ENCODE results near the gene PARG.
A peak's percentile ranks its signal among the peaks of the same experiment; 100 is the strongest.
"Not testable (repeated sequence)": the region's sequence is repeated elsewhere in the genome, so short reads cannot be mapped to it uniquely, and the experiment has no call there.

PARG gene

DNA sequence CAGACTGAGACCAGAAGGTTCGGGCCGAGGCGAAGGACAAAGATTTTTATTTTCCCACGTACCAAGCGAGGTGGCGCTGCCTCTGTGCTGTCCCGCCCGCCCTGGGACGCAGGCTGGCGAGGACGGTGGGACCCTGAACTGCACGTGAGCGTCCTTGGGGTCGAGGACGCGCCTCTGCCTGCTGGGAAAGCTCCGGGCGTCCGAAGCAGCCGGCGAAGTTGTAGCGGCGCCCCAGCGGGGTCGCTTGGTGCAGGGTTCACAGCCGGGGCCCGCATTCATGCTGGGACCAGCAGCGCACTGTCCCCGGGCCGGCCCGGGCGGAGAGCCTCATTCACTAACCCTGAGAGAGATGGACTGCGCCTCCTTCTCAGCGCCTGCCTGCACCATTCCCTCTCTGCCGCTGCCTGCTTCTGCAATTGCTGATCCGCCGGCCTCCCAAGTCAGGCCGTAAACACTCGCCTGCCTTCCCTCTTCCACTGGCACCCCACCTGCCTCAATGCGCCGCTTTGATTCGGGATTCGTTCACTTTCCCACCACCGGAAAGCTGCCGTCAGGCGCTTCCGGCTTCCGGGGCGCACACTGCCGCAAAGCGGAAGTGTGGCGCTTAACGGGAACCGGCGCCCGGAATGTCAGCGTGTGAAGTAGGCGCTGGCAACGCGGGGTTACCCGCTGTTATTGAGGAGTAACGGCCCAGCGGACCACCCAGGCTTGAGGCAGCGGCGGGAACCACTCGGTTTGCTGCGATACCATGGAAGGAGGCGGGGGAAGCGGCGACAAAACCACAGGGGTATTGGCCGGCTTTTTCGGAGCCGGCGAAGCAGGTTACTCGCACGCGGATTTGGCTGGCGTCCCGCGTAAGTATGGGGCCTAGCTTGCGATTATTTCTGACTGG lies at the start of gene PARG, which contains the start of gene TIMM23B:
PARG (minus strand) TSS at position 581 of the 892 bp plus-strand sequence; CDS start at position 279, 302 bp downstream.
TIMM23B (plus strand) TSS at position 607 of the 892 bp plus-strand sequence; CDS start at position 749, 142 bp downstream.
- DNase-seq = peak; percentile 3

DNA sequence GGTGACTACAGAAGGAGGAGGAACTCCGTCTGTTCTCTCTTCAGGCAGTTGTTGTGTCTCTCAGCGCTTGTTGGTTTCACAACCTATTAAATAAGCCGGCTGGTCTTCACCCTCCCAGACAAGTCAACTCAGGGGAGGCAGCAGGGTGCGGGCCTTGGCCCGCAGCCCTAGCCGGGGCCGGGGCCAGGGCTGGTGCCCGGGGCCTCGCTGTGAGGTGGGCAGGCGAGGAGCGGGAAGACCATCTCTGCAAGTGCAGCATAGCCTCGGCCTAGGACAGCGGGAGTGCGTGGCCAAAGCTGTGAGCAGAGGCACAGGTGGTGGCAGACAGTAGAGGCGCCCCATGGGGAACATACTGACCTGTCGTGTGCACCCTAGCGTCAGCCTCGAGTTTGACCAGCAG lies 46.5 kb upstream of the PARG start, which contains the start of gene AGAP6:
AGAP6 (plus strand) TSS at position 31 of the 400 bp plus-strand sequence; CDS start at position 341, 310 bp downstream.
- DNase-seq = not testable (repeated sequence)

DNA sequence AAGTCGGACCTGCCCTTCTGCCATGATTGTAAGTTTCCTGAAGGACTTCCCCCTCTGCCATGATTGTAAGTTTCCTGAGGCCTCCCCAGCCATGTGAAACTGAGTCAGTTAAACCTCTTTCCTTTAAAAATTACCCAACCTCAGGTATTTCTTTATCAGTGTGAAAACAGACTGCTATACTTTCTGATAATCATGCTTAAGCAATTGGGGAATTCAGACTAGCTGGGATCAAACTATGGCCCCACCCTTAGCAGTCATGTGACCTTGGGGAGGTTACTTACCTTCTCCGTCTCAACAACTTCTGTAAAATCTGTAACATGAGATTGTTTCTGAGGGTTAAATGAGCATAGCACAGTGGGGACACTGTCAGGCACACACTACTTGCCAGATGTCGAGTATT lies 45.4 kb upstream of the PARG start:
- not testable (repeated sequence) for DNase-seq

DNA sequence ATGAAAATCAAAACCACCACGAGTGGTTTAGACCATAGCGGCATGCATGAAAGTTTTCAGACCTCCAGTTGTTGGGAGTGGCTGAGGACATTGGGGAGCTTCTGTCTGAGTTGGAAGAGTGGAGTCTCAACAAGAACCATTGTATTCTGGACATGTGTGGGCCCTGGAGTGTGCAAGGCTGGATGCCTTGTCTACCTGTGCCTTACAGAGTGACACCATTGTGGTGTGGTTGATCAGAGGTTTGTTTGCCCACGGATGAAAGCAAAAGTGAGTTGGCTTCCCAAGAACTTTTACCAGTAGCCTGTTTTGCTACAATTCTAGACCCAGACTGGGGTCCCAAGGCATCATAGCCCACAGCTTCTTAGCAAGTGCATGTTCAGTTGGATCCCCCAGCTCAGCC lies 35.9 kb upstream of the PARG start:
- not testable (repeated sequence) for DNase-seq

DNA sequence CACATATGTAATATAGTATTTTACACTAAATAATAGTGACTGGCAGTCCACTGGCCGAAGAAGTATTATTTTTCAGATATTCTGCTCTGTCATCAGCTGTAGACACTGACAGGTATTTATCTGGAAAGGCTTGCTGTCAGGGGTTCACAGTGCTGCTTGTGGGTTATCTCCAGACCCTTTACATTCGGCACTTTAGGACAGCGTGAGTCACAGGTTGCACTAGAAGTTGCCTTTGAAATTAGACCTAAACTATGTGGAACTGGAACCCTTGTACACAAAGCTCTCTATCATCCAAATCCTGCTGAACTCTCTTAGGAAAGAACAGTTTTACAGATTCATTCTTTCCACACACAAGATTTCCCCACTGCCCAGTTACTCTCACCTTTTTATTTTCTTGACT lies 30.3 kb upstream of the PARG start:
- DNase-seq = not testable (repeated sequence)

DNA sequence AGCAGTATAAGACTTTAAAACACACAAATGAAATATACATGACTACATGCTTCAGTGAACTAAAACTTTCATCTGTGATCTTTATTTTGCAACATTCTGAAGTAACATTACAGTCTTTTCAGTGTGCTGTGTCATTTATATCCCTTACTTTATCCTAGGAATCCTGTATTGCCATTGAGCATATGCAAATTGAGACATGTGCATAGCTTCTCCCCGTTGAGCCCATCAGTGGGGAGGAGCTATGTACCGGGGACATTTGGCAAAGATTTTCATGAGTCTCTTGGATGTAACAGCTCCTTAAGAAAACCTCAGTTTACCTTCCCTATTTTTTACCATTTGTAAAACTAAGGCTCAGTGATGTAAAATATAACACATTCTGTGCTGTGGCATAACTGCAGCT lies 29.6 kb upstream of the PARG start:
- not testable (repeated sequence) for DNase-seq

DNA sequence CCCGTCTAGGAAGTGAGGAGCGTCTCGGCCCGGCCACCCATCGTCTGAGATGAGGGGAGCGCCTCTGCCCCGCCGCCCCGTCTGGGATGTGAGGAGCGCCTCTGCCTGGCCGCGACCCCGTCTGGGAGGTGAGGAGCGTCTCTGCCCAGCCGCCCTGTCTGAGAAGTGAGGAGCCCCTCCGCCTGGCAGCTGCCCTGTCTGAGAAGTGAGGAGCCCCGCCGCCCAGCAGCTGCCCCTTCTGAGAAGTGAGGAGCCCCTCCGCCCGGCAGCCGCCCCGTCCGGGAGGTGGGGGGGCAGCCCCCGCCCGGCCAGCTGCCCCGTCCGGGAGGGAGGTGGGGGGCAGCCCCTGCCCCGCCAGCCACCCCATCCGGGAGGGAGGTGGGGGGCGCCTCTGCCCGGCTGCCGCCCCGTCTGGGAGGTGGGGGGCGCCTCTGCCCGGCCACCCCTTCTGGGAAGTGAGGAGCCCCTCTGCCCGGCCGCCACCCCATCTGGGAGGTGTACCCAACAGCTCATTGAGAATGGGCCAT lies 28.6 kb upstream of the PARG start:
- DNase-seq = not testable (repeated sequence)

DNA sequence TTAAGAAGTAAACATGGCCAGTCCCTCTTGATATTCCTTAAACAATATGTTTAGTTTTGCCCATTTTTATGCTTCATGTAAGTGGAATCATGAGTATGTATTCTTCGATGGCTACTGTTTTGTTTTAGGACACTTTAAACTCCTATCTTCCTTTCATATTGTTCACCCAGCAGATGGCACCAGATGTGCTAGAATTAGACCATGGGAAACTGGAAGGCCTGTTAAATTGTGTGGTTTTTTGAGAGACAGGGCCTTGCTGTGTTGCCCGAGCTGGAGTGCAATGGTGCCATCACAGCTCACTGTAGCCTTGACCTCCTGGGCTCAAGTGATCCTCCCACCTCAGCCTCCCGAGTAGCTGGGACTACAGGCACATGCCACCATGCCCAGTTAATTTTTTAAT lies 11.3 kb upstream of the PARG start:
- DNase-seq = not testable (repeated sequence)

DNA sequence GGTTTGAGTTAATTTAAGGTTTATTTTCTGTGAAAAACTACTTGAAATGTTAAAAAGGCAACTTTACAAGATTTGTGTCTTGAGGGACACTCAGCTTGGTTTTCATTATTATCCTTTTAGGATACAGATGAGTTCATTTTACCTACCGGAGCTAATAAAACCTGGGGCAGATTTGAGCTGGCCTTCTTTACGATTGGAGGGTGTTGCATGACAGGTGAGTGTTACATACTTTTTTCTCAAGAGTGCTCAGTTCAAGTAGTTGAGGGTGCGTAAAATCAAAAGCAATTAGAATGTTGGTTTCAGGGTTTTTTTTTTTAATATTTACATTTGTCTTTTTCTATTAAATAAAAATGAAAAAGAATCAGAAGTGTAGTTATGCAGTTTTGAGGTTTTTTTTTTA lies 10.2 kb upstream of the PARG start:
- not testable (repeated sequence) for DNase-seq

DNA sequence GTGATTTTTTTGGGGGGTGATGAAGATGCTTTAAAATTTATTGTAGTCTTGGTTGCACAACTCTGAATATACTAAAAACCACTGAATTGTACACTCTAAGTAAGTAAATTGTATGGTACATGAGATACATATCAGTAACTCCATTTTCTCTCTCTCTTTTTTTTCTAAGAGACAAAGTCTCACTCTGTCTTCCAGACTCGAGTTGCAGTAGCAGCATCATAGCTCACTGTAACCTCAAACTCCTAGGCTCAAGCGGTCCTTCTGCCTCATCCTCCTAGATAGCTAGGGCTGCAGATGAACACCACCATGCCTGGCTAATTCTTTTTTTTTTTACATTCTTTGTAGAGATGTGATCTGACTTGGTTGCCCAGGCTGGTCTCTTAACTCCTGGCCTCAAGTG lies 6.9 kb upstream of the PARG start:
- DNase-seq = not testable (repeated sequence)

DNA sequence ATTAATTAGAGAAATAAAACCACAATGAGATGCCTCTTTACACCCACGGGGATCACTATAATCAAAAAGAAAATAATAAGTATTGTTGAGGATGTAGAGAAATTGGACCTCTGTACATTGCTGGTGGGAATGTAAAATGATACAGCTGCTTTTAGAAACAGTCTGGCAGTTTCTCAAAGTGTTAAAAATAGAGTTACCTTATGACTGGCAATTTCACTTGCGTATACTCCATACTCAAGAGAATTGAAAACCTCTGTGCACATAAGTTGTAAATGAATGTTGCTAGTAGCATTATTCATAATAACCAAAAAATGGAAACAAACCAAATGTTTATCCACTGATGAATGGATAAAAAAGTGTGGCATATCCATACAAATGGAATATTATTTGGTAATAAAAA lies 6.3 kb upstream of the PARG start:
- DNase-seq = not testable (repeated sequence)

DNA sequence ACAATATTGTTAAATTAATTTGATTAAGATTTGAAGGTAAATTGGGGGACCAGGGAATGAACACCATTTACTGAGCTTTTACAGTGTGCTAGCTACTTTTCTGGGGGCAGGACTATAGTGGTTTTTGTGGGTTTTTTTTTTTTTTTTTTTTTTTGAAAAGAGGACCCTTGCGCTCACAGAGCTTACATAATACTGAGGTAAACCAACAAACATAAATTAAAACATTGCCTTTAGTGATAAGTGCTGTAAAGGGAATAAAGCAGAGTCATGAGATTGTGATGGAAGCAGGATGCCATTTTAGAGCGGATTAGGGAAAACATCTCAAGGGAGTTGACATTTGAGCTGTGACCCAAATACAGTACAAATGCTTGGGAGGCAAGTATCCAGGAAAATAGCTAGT lies 1.8 kb upstream of the PARG start:
- DNase-seq = not testable (repeated sequence)

DNA sequence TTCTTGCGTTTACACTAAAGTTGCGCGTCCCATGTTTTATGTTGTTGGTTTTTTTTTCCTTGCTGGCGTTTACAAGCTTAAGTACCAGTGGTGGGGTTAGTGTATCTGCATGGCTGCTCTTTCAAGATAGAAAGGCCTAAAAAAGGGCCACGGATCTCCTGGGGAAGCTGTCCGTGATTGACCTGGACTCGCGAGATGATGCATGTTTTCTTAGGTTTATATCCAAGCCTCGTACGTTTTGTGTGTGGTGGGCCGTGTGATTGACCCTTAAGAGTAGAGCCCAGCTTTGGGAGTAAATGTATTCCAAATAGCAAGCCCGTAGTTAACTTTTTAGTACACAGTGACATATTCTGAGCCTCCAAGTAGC lies 495 bp upstream of the PARG start:
- DNase-seq = not testable (repeated sequence)

DNA sequence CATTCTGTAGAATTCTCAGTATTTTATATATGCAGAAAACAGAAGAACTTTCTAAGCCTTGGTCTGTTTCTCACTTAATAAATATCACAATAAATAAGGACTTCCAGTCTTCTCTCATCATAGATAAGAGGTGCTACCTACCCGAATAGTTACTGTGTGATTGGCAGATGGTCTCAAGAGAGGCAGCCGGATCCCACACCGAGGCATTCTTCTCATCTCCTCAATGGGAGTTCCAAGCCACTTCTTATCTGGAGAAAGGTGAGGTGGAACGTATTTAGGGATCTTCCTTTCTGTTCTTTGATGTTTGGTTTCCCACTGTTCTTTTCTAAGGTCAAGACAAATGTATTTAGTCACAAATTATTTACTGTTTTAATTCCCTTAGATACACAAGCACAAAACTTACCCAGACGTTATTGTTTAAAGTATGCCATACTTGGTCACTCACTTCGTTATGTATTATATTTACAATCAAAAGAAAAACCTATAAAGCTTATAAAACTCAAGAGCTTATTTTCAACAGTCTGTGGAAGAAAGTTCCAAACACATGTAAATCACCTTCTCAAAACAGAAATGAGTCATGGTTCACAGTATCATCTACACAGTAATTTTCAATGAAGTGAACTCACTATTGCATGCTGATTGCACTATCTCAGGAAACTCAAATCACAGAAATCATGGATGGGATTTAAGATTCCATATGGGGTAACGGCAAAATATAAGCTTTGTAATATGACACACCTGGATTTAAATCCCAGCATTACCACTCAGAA lies 9.7 kb downstream of the PARG start:
- DNase-seq = not testable (repeated sequence)

DNA sequence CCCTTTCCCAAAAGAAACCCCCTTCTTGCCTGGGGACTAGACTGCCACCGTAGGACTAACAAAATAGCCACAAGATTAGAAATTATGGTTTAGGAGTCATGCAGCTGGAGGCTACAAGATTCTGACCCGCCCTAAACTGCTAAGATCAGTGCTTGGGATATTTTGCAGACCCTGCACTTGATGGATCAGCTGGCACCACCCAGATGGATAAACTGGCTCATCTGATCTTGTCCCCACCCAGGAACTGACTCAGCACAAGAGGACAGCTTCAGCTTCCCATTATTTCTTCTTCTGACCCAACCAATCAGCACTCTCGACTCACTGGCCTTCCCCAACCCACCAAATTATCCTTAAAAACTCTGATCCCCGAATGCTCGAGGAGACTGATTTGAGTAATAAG lies 10.6 kb downstream of the PARG start:
- DNase-seq = not testable (repeated sequence)

DNA sequence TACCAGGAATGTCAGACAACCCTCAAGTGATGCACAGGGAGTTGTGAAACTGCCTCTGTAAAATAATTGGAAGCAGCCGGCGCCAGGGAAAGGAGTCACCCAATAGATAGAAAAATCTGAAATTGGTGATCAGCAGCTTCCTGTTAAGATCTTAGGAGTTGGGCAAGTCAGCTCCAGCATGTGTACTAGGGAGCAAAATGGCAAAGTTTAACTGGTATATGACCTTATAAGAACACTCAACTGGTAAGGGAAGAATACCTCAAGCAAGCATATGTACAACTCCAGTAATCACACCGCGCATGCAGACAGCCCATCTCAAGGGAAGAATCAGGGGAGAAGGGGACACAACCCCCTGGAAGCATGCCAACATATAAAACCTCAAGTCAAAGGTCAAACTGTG lies 18.3 kb downstream of the PARG start:
- not testable (repeated sequence) for DNase-seq

DNA sequence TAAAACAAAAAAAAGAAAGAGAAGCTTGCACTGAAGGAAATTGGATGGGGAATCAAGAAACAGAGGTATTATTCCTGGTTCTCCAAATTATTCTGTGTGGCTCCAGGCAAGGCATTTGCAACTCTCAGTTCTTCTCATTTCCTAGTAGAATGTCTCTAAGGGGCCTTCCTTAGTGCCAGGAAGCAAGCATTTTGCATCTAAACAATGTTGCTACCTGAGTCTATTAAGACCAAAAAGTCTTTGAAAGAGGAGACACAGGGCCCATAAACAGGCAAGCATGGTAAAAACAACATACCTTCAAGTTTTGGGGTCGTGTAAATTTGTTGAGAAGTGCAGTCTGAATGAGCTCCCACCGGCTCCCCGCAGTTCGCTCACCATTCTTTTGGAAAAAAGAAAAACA lies 19.8 kb downstream of the PARG start:
- not testable (repeated sequence) for DNase-seq

DNA sequence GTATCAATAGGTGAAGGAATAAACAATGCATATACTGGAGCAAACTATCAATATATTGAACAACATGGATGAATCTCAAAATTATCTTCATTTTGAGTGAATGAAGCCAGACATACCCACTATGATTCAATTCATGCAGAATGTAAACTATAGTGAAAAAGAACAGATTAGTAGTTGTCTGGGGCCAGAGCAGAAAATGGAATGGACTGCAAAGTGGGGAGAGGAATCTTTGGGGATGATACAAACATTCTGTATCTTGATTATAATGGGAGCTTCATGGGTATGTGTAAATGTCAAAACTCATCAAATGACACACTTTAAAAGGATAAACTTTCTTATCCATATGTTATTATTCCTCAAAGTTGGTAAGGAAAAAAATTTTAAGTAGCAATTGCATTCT lies 23.9 kb downstream of the PARG start:
- DNase-seq = not testable (repeated sequence)

DNA sequence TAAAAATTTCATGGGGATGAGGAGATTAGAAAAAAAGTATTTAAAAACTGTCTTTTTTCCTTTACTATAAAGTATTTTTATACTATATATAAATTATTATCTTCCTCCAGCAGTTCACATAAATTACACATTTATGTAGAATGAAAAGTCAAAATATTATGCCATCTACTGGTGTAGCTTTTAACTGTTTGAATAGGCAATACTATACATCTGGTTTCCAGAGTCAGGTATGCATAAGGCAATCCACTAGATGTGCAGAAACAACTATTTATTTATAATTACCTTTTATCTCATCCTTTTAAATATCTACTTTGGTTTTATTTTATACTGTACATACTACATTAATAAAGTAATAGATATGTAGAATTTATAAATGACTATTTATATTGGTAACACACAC lies 25.4 kb downstream of the PARG start:
- DNase-seq = not testable (repeated sequence)

DNA sequence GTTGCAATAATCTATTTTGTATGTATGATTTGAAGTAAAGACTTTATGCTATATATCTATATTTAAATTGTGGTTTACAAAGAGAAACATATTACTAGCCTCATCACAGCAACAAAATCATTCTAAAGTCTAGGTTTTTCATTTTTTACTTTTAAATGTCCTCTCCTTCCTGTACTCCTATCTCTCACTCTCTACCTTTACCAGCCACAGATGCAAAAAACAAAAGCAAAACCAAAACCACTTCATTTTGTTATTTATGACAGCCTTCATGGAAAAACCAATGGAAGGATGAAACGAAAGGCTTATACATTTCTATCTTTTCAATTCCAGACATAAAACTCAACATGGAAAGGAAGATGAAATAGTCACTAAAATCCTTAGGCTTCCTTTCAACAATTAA lies 31.5 kb downstream of the PARG start:
- not testable (repeated sequence) for DNase-seq

DNA sequence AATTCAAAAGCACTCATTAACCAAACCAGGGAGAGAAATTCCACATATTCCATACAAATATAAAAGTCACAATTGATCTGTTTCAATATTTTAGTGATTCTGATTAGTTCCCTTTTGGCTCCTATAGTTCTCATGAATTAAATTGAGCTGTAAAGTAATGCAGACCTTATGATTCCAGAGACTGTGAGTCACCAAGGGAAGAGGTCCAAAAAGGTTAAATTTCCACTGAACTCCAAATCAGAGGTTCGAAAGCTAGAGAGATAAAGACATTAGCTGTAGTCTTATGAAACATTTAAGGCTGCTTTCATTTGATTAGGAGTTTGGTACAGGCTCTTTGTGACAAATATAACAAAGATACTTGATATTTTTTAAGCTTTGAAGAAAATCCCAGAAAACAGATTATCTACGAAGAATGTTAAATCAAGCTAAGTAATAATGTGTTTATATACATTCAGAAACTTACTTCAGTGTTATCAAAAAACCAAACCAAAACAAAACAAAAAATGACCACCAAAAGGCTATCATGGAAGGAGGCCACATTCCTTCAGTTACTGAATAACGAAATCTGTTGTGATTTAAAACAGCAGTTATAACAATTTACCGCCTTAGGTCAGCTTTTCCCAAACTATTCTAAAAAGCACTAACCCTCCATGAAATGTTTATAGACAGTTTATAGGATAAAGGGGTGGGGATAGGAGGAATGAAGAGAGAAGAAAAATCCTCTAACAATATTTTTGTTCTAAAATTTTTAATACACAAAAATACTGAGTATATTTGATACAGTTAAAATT lies 33.3 kb downstream of the PARG start:
- not testable (repeated sequence) for DNase-seq

DNA sequence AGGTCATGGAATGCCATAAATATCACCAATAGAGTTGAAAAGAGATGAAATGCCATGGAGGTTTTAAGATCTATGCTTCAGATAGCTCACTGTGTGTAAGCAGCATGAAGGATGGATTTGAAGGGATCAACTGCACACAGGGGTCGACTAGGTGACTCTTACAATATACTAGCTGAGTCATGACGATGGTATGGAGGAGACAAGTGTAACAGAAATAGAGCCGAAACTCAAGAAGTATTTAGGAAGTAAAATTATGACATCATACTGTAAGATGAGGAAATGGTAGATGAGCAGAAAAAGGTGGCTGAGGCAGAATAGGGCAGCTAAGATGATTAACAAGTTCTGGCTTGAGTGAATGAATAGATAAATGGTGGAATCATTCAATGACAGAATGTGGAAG lies 38.0 kb downstream of the PARG start:
- not testable (repeated sequence) for DNase-seq

Measured in NCI-H2107 (cell line).